WTC11 (cell line): ENCODE data around the gene ROBO1. TPM values are rescaled to one million over a fixed set of nuclear protein-coding genes. Genes with fewer than 3 reads are reported as not detected.

Experiments
- ATAC-seq: fragments of 200-7000 bp; cut with Tn5 transposase; 2 replicates; pipeline ENCODE4 v1.10.0; 2021; ENCODE audit warnings: mild to moderate bottlenecking, moderate library complexity
- CTCF ChIA-PET: fragments of 300-600 bp; sonication (Branson Sonifier 250); formaldehyde crosslinking; loops from one replicate; lab custom pipeline; 2021; ENCODE audit warnings: antibody characterized with exemption; lab: Charles Lee
- POLR2A ChIA-PET: fragments of 350-600 bp; sonication (Branson Sonifier 250); formaldehyde crosslinking; loops from one replicate; lab custom pipeline; 2021; ENCODE audit warnings: antibody characterized with exemption; lab: Charles Lee
- DNase-seq: peaks from one replicate; pipeline ENCODE4 v3.0.0; 2021; ENCODE audit warnings: low spot score
- H3K27ac Mint-ChIP-seq: 2 replicates; pipeline ENCODE4 v1.8.0; 2021; ENCODE audit warnings: mixed read lengths
- H3K27me3 Mint-ChIP-seq: 2 replicates; pipeline ENCODE4 v1.8.0; 2021; ENCODE audit warnings: low read depth, mild to moderate bottlenecking, moderate library complexity, mixed read lengths
- H3K36me3 Mint-ChIP-seq: 2 replicates; pipeline ENCODE4 v1.8.0; 2021; ENCODE audit warnings: mixed read lengths
- H3K4me1 Mint-ChIP-seq: 2 replicates; pipeline ENCODE4 v1.8.0; 2022; ENCODE audit warnings: mixed read lengths
- H3K4me3 Mint-ChIP-seq: 2 replicates; pipeline ENCODE4 v1.8.0; 2021; ENCODE audit warnings: mild to moderate bottlenecking, moderate library complexity, mixed read lengths
- H3K9me3 Mint-ChIP-seq: 2 replicates; pipeline ENCODE4 v1.8.0; 2021; ENCODE audit warnings: mixed read lengths
- CREM ChIP-seq: sonication (generic); formaldehyde crosslinking; IDR thresholded peaks from 2 replicates; pipeline ENCODE4 v1.8.1; 2022; ENCODE audit warnings: mild to moderate bottlenecking, missing genetic modification reagents, moderate library complexity
- GTF2I ChIP-seq: fragments of 250-450 bp; sonication (Bioruptor Pico); conservative IDR thresholded peaks from 2 replicates; pipeline ENCODE4 v1.4.0; 2021; ENCODE audit warnings: mild to moderate bottlenecking
- MYBL2 ChIP-seq: sonication (generic); formaldehyde crosslinking; IDR thresholded peaks from 2 replicates; pipeline ENCODE4 v1.8.1; 2023; ENCODE audit warnings: mild to moderate bottlenecking, moderate library complexity, missing genetic modification reagents
- NFATC4 ChIP-seq: fragments of 250-450 bp; sonication (Bioruptor Pico); IDR thresholded peaks from 2 replicates; pipeline ENCODE4 v1.9.0; 2021; ENCODE audit warnings: mild to moderate bottlenecking
- NFE2L1 ChIP-seq: sonication (generic); formaldehyde crosslinking; IDR thresholded peaks from 2 replicates; pipeline ENCODE4 v1.8.1; 2023; ENCODE audit warnings: missing genetic modification reagents
- OVOL2 ChIP-seq: fragments of 250-450 bp; sonication (Bioruptor Pico); IDR thresholded peaks from 2 replicates; pipeline ENCODE4 v1.9.0; 2021; ENCODE audit warnings: mild to moderate bottlenecking, borderline replicate concordance
- RELA ChIP-seq: sonication (generic); formaldehyde crosslinking; IDR thresholded peaks from 2 replicates; pipeline ENCODE4 v1.8.1; 2022; ENCODE audit warnings: missing genetic modification reagents, mild to moderate bottlenecking, borderline replicate concordance
- RORB ChIP-seq: fragments of 250-450 bp; sonication (Bioruptor Pico); IDR thresholded peaks from 2 replicates; pipeline ENCODE4 v1.9.0; 2021; ENCODE audit warnings: mild to moderate bottlenecking
- SMAD3 ChIP-seq: sonication (generic); formaldehyde crosslinking; IDR thresholded peaks from 2 replicates; pipeline ENCODE4 v1.8.0; 2022; ENCODE audit warnings: missing genetic modification reagents, mild to moderate bottlenecking, borderline replicate concordance
- SOX15 ChIP-seq: fragments of 250-450 bp; sonication (Bioruptor Pico); IDR thresholded peaks from 2 replicates; pipeline ENCODE4 v1.9.0; 2021; ENCODE audit warnings: mild to moderate bottlenecking
- TEAD1 ChIP-seq: sonication (generic); formaldehyde crosslinking; IDR thresholded peaks from 2 replicates; pipeline ENCODE4 v1.8.0; 2022; ENCODE audit warnings: mild to moderate bottlenecking, missing genetic modification reagents
- ZNF263 ChIP-seq: sonication (generic); formaldehyde crosslinking; IDR thresholded peaks from 2 replicates; pipeline ENCODE4 v1.8.1; 2022; ENCODE audit warnings: low read depth, mild to moderate bottlenecking, moderate library complexity, missing genetic modification reagents
- ZNF396 ChIP-seq: fragments of 250-450 bp; sonication (Bioruptor Pico); IDR thresholded peaks from 2 replicates; pipeline ENCODE4 v1.8.0; 2021; ENCODE audit warnings: mild to moderate bottlenecking, moderate library complexity, borderline replicate concordance
- total RNA-seq: library from RNA; stranded (reverse); gene quantifications from 3 replicates; pipeline ENCODE4 v1.2.3, GENCODE V29; 2021
- TF ChIP-seq, protein P1 (sequence below): fragments of 250-450 bp; sonication (Bioruptor Pico); IDR thresholded peaks from 2 replicates; pipeline ENCODE4 v1.8.0; 2021; ENCODE audit warnings: mild to moderate bottlenecking
- TF ChIP-seq, protein P2 (sequence below): fragments of 200-600 bp; IDR thresholded peaks from 2 replicates; pipeline ENCODE4 v1.8.0; 2022; ENCODE audit warnings: antibody characterized with exemption
- TF ChIP-seq, protein P3 (sequence below): sonication (generic); formaldehyde crosslinking; IDR thresholded peaks from 2 replicates; pipeline ENCODE4 v1.8.1; 2023; ENCODE audit warnings: mild to moderate bottlenecking, missing genetic modification reagents, moderate library complexity
- TF ChIP-seq, protein P4 (sequence below): fragments of 250-450 bp; sonication (Bioruptor Pico); IDR thresholded peaks from 2 replicates; pipeline ENCODE4 v1.9.0; 2021; ENCODE audit warnings: mild to moderate bottlenecking
- TF ChIP-seq, protein P5 (sequence below): sonication (generic); formaldehyde crosslinking; IDR thresholded peaks from 2 replicates; pipeline ENCODE4 v1.8.0; 2022; ENCODE audit warnings: mild to moderate bottlenecking, missing genetic modification reagents
- TF ChIP-seq, protein P6 (sequence below): sonication (generic); formaldehyde crosslinking; IDR thresholded peaks from 2 replicates; pipeline ENCODE4 v1.8.0; 2022; ENCODE audit warnings: mild to moderate bottlenecking, missing genetic modification reagents
- TF ChIP-seq, protein P7 (sequence below): fragments of 250-450 bp; sonication (Bioruptor Pico); IDR thresholded peaks from 2 replicates; pipeline ENCODE4 v2.1.2; 2022; ENCODE audit warnings: mild to moderate bottlenecking, moderate library complexity

The ROBO1 gene
- total RNA-seq, 1 experiment from 2014 or later = 90.9 TPM

DNA sequence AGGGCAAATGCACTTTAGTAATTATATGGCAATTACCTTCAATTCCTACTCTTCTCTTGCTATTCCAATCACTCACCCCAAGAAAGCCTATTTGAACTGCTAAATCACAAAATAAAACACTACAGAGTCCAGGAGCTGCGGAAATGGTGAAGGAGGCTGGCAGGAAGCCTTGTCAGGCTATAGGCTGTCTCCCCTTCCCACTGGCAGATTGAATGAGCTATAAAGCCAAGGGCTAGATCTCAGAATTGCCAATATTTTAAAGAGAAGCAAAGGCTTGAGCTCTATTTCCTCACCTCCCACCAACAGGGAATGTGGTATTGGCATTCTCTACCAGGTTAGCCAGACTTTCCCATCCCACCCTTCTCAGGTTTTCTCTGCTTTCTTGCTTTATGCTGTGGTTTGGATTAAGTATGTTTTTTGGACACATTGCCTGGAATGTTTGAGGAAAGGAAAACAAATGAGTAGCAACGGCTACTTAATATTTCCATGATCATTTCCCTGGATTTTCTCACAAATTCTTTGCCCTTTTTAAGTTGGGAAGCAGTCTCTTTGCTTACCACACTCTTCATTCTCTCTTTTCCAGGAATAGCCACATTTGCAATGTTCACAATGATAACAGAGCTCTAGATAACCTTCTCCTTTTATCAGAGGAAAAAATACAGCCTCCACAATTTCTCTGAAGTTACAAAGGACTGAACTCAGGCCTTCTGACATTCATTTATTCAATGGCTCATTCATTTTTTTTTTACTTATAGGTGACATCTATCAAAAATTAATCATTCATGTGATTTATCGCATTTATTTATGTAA lies 1125.4 kb downstream of the ROBO1 start:
- Mint-ChIP-seq H3K27me3 (no peaks in the 10 kb centered on the region), H3K36me3 (0 out of 2 replicates have a peak, but pooled peaks cover 5% of the 10 kb centered on the region), H3K9me3 (no peaks in the 10 kb centered on the region), H3K27ac (peak overlapping the region; percentile 32; the same call in 1 of the 2 replicates), H3K4me3 (no peak overlapping the region), H3K4me1 (peaks cover 34% of the 10 kb centered on the region)
- ATAC-seq = no peak
- no peak for DNase-seq
- ChIA-PET CTCF (interaction anchor here (0.6 kb wide), 1 partner anchor 72 kb away, joined by 3 read pairs; no protein-coding TSS in a partner anchor), POLR2A (no interaction called here)
- TF ChIP-seq, protein P1, sequence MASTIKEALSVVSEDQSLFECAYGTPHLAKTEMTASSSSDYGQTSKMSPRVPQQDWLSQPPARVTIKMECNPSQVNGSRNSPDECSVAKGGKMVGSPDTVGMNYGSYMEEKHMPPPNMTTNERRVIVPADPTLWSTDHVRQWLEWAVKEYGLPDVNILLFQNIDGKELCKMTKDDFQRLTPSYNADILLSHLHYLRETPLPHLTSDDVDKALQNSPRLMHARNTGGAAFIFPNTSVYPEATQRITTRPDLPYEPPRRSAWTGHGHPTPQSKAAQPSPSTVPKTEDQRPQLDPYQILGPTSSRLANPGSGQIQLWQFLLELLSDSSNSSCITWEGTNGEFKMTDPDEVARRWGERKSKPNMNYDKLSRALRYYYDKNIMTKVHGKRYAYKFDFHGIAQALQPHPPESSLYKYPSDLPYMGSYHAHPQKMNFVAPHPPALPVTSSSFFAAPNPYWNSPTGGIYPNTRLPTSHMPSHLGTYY = no peak
- TF ChIP-seq RORB (CRISPR knock-in tag) (no peak), ZNF263 (CRISPR knock-in tag) (no peak), NFATC4 (no peak), RELA (CRISPR knock-in tag) (no peak), SMAD3 (CRISPR knock-in tag) (no peak), OVOL2 (CRISPR knock-in tag) (no peak), MYBL2 (CRISPR knock-in tag) (no peak), SOX15 (CRISPR knock-in tag) (no peak), GTF2I (no peak), ZNF396 (CRISPR knock-in tag) (no peak), TEAD1 (CRISPR knock-in tag) (no peak), CREM (CRISPR knock-in tag) (no peak), NFE2L1 (CRISPR knock-in tag) (no peak)
- TF ChIP-seq, protein P2, sequence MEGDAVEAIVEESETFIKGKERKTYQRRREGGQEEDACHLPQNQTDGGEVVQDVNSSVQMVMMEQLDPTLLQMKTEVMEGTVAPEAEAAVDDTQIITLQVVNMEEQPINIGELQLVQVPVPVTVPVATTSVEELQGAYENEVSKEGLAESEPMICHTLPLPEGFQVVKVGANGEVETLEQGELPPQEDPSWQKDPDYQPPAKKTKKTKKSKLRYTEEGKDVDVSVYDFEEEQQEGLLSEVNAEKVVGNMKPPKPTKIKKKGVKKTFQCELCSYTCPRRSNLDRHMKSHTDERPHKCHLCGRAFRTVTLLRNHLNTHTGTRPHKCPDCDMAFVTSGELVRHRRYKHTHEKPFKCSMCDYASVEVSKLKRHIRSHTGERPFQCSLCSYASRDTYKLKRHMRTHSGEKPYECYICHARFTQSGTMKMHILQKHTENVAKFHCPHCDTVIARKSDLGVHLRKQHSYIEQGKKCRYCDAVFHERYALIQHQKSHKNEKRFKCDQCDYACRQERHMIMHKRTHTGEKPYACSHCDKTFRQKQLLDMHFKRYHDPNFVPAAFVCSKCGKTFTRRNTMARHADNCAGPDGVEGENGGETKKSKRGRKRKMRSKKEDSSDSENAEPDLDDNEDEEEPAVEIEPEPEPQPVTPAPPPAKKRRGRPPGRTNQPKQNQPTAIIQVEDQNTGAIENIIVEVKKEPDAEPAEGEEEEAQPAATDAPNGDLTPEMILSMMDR = no peak
- TF ChIP-seq, protein P3, sequence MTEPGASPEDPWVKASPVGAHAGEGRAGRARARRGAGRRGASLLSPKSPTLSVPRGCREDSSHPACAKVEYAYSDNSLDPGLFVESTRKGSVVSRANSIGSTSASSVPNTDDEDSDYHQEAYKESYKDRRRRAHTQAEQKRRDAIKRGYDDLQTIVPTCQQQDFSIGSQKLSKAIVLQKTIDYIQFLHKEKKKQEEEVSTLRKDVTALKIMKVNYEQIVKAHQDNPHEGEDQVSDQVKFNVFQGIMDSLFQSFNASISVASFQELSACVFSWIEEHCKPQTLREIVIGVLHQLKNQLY (CRISPR knock-in tag) = no peak
- TF ChIP-seq, protein P4, sequence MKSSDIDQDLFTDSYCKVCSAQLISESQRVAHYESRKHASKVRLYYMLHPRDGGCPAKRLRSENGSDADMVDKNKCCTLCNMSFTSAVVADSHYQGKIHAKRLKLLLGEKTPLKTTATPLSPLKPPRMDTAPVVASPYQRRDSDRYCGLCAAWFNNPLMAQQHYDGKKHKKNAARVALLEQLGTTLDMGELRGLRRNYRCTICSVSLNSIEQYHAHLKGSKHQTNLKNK (CRISPR knock-in tag) = no peak
- TF ChIP-seq, protein P5, sequence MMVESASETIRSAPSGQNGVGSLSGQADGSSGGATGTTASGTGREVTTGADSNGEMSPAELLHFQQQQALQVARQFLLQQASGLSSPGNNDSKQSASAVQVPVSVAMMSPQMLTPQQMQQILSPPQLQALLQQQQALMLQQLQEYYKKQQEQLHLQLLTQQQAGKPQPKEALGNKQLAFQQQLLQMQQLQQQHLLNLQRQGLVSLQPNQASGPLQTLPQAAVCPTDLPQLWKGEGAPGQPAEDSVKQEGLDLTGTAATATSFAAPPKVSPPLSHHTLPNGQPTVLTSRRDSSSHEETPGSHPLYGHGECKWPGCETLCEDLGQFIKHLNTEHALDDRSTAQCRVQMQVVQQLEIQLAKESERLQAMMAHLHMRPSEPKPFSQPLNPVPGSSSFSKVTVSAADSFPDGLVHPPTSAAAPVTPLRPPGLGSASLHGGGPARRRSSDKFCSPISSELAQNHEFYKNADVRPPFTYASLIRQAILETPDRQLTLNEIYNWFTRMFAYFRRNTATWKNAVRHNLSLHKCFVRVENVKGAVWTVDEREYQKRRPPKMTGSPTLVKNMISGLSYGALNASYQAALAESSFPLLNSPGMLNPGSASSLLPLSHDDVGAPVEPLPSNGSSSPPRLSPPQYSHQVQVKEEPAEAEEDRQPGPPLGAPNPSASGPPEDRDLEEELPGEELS (CRISPR knock-in tag) = no peak
- TF ChIP-seq, protein P6, sequence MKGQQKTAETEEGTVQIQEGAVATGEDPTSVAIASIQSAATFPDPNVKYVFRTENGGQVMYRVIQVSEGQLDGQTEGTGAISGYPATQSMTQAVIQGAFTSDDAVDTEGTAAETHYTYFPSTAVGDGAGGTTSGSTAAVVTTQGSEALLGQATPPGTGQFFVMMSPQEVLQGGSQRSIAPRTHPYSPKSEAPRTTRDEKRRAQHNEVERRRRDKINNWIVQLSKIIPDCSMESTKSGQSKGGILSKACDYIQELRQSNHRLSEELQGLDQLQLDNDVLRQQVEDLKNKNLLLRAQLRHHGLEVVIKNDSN (CRISPR knock-in tag) = no peak
- TF ChIP-seq, protein P7, sequence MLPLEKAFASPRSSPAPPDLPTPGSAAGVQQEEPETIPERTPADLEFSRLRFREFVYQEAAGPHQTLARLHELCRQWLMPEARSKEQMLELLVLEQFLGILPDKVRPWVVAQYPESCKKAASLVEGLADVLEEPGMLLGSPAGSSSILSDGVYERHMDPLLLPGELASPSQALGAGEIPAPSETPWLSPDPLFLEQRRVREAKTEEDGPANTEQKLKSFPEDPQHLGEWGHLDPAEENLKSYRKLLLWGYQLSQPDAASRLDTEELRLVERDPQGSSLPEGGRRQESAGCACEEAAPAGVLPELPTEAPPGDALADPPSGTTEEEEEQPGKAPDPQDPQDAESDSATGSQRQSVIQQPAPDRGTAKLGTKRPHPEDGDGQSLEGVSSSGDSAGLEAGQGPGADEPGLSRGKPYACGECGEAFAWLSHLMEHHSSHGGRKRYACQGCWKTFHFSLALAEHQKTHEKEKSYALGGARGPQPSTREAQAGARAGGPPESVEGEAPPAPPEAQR (CRISPR knock-in tag) = no peak
